GM18507 (cell line): ENCODE measurements around the gene LTB.

Source experiments
- DNase-seq: peaks from one replicate; pipeline ENCODE4 v3.0.0; 2011; ENCODE audit warnings: low read depth; ENCODE audit not compliant: insufficient read length; ENCODE audit errors: extremely low spot score
- FAIRE-seq: peaks from 2 replicates; lab custom pipeline; 2011; peaks lifted over from hg19 to GRCh38; lab: Jason Lieb, UNC

The LTB gene

GRCh38 chr6:31582230-31582643 is at the start of gene LTB:
Gene LTB, minus strand, starts transcription at chr6:31582424. Its CDS starts 7 bp downstream, at chr6:31582417.
- FAIRE-seq: peak; percentile 39
- DNase-seq: no peak

GRCh38 chr6:31631681-31632278 is 49.6 kb upstream of the LTB start:
- FAIRE-seq: no peak
- no peak for DNase-seq

- FAIRE-seq (no peak), DNase-seq (no peak)
Observed at GRCh38 chr6:31631209-31631608, 49.0 kb upstream of the LTB start.

GRCh38 chr6:31630177-31630934 is 48.1 kb upstream of the LTB start:
- no peak for DNase-seq
- FAIRE-seq: no peak

- no peak for FAIRE-seq
- DNase-seq: no peak
Observed at GRCh38 chr6:31629014-31629413, 46.8 kb upstream of the LTB start.

- no peak for FAIRE-seq
- no peak for DNase-seq
Observed at GRCh38 chr6:31627690-31628287, 45.6 kb upstream of the LTB start.

- DNase-seq: no peak
Observed at GRCh38 chr6:31626952-31627351, 44.7 kb upstream of the LTB start.

GRCh38 chr6:31624070-31624469 is 41.8 kb upstream of the LTB start:
- FAIRE-seq (no peak), DNase-seq (no peak)

More at GRCh38 chr6:31626952-31627351, 44.7 kb upstream of the LTB start:
- FAIRE-seq: no peak

GRCh38 chr6:31622684-31623091 is 40.5 kb upstream of the LTB start:
- no peak for FAIRE-seq
- DNase-seq: no peak

GRCh38 chr6:31621991-31622390 is 39.8 kb upstream of the LTB start:
- no peak for DNase-seq
- FAIRE-seq: no peak

GRCh38 chr6:31621320-31621939 is 39.2 kb upstream of the LTB start:
- no peak for FAIRE-seq
- DNase-seq: no peak

- FAIRE-seq: no peak
- DNase-seq: peak; percentile 91
Observed at GRCh38 chr6:31620586-31621319, 38.5 kb upstream of the LTB start, which contains the start of gene PRRC2A. Gene PRRC2A, plus strand, starts transcription at chr6:31620715. Its CDS starts 2,075 bp downstream, at chr6:31622790.

- FAIRE-seq (peak; percentile 98), DNase-seq (peak; percentile 74)
Observed at GRCh38 chr6:31619805-31620585, 37.8 kb upstream of the LTB start.

GRCh38 chr6:31617010-31617409 is 34.8 kb upstream of the LTB start:
- FAIRE-seq: no peak
- no peak for DNase-seq

- FAIRE-seq: no peak
- no peak for DNase-seq
Observed at GRCh38 chr6:31615748-31616147, 33.5 kb upstream of the LTB start.

GRCh38 chr6:31614684-31615578 is 32.7 kb upstream of the LTB start, which contains the start of gene AIF1:
Gene AIF1, plus strand, starts transcription at chr6:31615234. Its CDS starts 96 bp downstream, at chr6:31615330.
- DNase-seq (no peak), FAIRE-seq (no peak)

GRCh38 chr6:31614075-31614619 is 31.9 kb upstream of the LTB start:
- peak; percentile 43 for DNase-seq
- FAIRE-seq: peak; percentile 78
